H1 (cell line): ENCODE results near the gene ABCA2. TPM values are rescaled to one million over a fixed set of nuclear protein-coding genes. Genes with fewer than 3 reads are reported as not detected.
A peak's percentile ranks its signal among the peaks of the same experiment; 100 is the strongest.

Experiments used
- CREB1 ChIP-seq: IDR thresholded peaks from 2 replicates; pipeline ENCODE4 v1.6.1; 2012; ENCODE audit warnings: inconsistent platforms
- CTCF ChIP-seq, 3 experiments: IDR thresholded peaks; 1 replicate in 2 of 3; 2 replicates in 1 of 3; pipeline versions ENCODE4 v1.5.1 to v1.6.1; 2011; ENCODE audit warnings: low read length in 3 of 3, mild to moderate bottlenecking in 3 of 3, inconsistent platforms in 2 of 3, low read depth in 1 of 3, moderate library complexity in 1 of 3; ENCODE audit not compliant: insufficient read depth in 1 of 3; ENCODE audit errors: control extremely low read depth in 1 of 3
- KDM5A ChIP-seq: fragments of 200-600 bp; IDR thresholded peaks from 2 replicates; pipeline ENCODE4 v1.7.1; 2012; ENCODE audit warnings: mild to moderate bottlenecking, low read length, inconsistent platforms, mixed read lengths
- POLR2AphosphoS5 ChIP-seq: IDR thresholded peaks from 2 replicates; pipeline ENCODE4 v1.6.1; 2011; ENCODE audit warnings: low read depth, low read length
- RAD21 ChIP-seq, 2 experiments: IDR thresholded peaks in 1 of 2; conservative IDR thresholded peaks in 1 of 2; 2 replicates each; pipeline ENCODE4 v1.6.1; 2011; ENCODE audit warnings: low read depth in 2 of 2, low read length in 2 of 2, improper control_type of control experiment in 1 of 2, inconsistent platforms in 1 of 2, mild to moderate bottlenecking in 1 of 2, moderate library complexity in 1 of 2
- polyA plus RNA-seq, 7 experiments: library from polyadenylated mRNA; depleted of rRNA in 3 of 7; stranded (reverse) in 5 of 7; unstranded in 2 of 7; fragments of >200 nt in 5 of 7; fragments of 200-250 nt in 2 of 7; gene quantifications; 1 replicate in 5 of 7; 2 replicates in 1 of 7; 4 replicates in 1 of 7; pipeline versions ENCODE4 v1.2.1 to v1.2.3, GENCODE V29; 2011 to 2013; ENCODE audit warnings: missing spikeins in 2 of 7, mixed read lengths in 2 of 7
- total RNA-seq: library from RNA; stranded (reverse); fragmentation: NEBNext Ultra II Directional; extraction: Animal tissue kit (Norgen Biotek cat#: 25700); gene quantifications from 2 replicates; pipeline ENCODE4 v1.2.1, GENCODE V29; 2021

The ABCA2 gene
- total and polyA plus RNA-seq, 2 of the 8 experiments (the other 6 are each of a cell fraction or from before 2014, with no cell fraction given): 12.5 to 14.3 TPM

- peak in 2 of 3 experiments; percentile 88 to 95; a peak in 3 of 4 replicates for TF ChIP-seq CTCF (IDR thresholded peaks at IDR 0.05; ENCODE audit: control extremely low read depth in 1 of 3, insufficient read depth in 1 of 3, low read depth in 1 of 3, low read length in 3 of 3)
- TF ChIP-seq RAD21 (IDR thresholded peaks at IDR 0.05 in 1 of 2, conservative IDR thresholded peaks at IDR 0.05 in 1 of 2; ENCODE audit: low read depth in 2 of 2, low read length in 2 of 2): peak; percentile 61 to 72
- TF ChIP-seq POLR2AphosphoS5: no peak
- no peak for TF ChIP-seq KDM5A
- peak; percentile 79 for TF ChIP-seq CREB1
- TF ChIP-seq, all 59 proteins: peak for 7
Measured at GRCh38 chr9:137064027-137064879, 36.2 kb upstream of the ABCA2 start (continued).
